ENCODE data around the gene SUGCT.

- TF ChIP-seq, protein P1, sequence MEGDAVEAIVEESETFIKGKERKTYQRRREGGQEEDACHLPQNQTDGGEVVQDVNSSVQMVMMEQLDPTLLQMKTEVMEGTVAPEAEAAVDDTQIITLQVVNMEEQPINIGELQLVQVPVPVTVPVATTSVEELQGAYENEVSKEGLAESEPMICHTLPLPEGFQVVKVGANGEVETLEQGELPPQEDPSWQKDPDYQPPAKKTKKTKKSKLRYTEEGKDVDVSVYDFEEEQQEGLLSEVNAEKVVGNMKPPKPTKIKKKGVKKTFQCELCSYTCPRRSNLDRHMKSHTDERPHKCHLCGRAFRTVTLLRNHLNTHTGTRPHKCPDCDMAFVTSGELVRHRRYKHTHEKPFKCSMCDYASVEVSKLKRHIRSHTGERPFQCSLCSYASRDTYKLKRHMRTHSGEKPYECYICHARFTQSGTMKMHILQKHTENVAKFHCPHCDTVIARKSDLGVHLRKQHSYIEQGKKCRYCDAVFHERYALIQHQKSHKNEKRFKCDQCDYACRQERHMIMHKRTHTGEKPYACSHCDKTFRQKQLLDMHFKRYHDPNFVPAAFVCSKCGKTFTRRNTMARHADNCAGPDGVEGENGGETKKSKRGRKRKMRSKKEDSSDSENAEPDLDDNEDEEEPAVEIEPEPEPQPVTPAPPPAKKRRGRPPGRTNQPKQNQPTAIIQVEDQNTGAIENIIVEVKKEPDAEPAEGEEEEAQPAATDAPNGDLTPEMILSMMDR (IDR thresholded peaks at IDR 0.05), result no peak
- TF ChIP-seq POLR2A (IDR thresholded peaks at IDR 0.05), result no peak
These were observed 192.3 kb downstream of the SUGCT start for GRCh38 chr7:40327113-40327512.
